Transverse colon (tissue), 4 donors: Measurements from ENCODE around the gene MUC5B. TPM values are rescaled to one million over a fixed set of nuclear protein-coding genes. Genes with fewer than 3 reads are reported as not detected.

Source experiments
- DNase-seq: peaks from one replicate; pipeline ENCODE4 v3.0.0-alpha.2; 2019
- H3K27ac ChIP-seq, 4 donors: fragments of 200-600 bp; sonication (generic); 2 replicates each; pipeline ENCODE4 v1.5.1; 2016 to 2018; ENCODE audit warnings: inconsistent platforms in 4 of 4
- H3K27me3 ChIP-seq: fragments of 200-600 bp; sonication (generic); 2 replicates; pipeline ENCODE4 v1.5.1; 2017; ENCODE audit warnings: inconsistent platforms
- H3K36me3 ChIP-seq, 4 donors: fragments of 200-600 bp; sonication (generic); 2 replicates each; pipeline ENCODE4 v1.5.1; 2017 to 2019; ENCODE audit warnings: inconsistent platforms in 4 of 4
- H3K4me1 ChIP-seq, 4 donors: fragments of 200-600 bp; sonication (generic); 2 replicates each; pipeline ENCODE4 v1.5.1; 2017 to 2020; ENCODE audit warnings: inconsistent platforms in 4 of 4
- H3K4me3 ChIP-seq, 4 donors: fragments of 200-600 bp; sonication (generic); 1 replicate in 1 of 4; 2 replicates in 3 of 4; pipeline versions ENCODE4 v1.5.1 to v1.6.1; 2017 to 2019; ENCODE audit warnings: inconsistent platforms in 4 of 4
- H3K9me3 ChIP-seq, 2 donors: fragments of 200-600 bp; sonication (generic); 2 replicates each; pipeline ENCODE4 v1.5.1; 2017 to 2019; ENCODE audit warnings: inconsistent platforms in 2 of 2
- CTCF ChIP-seq, 5 experiments: fragments of 200-600 bp in 3 of 5; fragments of 450-650 bp in 2 of 5; sonication (generic) in 3 of 5; IDR thresholded peaks; 1 replicate in 2 of 5; 2 replicates in 3 of 5; pipeline ENCODE4 v1.5.1; 2016 to 2017; ENCODE audit warnings: antibody characterized with exemption in 5 of 5, inconsistent platforms in 3 of 5, mild to moderate bottlenecking in 2 of 5, moderate library complexity in 1 of 5
- EP300 ChIP-seq: sonication (generic); formaldehyde crosslinking; IDR thresholded peaks from one replicate; pipeline ENCODE4 v1.6.1; 2017; ENCODE audit warnings: antibody characterized with exemption, low read depth
- POLR2A ChIP-seq: fragments of 450-650 bp; IDR thresholded peaks from one replicate; pipeline ENCODE4 v1.6.1; 2016; ENCODE audit warnings: antibody characterized with exemption, mild to moderate bottlenecking, moderate library complexity
- POLR2AphosphoS5 ChIP-seq, 3 donors: sonication (generic); formaldehyde crosslinking; IDR thresholded peaks; one replicate each; pipeline ENCODE4 v1.6.1; 2016; ENCODE audit warnings: antibody characterized with exemption in 3 of 3
- WGBS, 2 donors: methylation state at CpG; one replicate each; pipeline ENCODE4 v1.1.5; 2018; ENCODE audit warnings: low coverage in 1 of 2; 5-methylcytosine and 5-hydroxymethylcytosine counted together
- in situ Hi-C, 4 donors: fragments of 200-750 bp; cut with MboI; loops; one replicate each; pipeline versions ENCODE4 v1.15.0 to v1.15.1; 2017; ENCODE audit warnings: low sequenced_read_pairs in 3 of 4, low pct_ligation_motif_present in 1 of 4, low pct_unique_long_range_greater_than_20kb in 1 of 4
- intact Hi-C: fragments of 100-400 bp; cut with DNase I; formaldehyde crosslinking; loops from one replicate; pipeline ENCODE4 v1.15.1; 2023; ENCODE audit warnings: low total_unique reads
- total RNA-seq, 4 donors: library from RNA; depleted of rRNA; stranded (reverse); fragments of >200 nt; gene quantifications; one replicate each; pipeline ENCODE4 v1.1.0, GENCODE V29; 2016

MUC5B gene
- total RNA-seq, 4 donors from 2014 or later, result 58.0 to 825 (median 85.6) TPM

DNA sequence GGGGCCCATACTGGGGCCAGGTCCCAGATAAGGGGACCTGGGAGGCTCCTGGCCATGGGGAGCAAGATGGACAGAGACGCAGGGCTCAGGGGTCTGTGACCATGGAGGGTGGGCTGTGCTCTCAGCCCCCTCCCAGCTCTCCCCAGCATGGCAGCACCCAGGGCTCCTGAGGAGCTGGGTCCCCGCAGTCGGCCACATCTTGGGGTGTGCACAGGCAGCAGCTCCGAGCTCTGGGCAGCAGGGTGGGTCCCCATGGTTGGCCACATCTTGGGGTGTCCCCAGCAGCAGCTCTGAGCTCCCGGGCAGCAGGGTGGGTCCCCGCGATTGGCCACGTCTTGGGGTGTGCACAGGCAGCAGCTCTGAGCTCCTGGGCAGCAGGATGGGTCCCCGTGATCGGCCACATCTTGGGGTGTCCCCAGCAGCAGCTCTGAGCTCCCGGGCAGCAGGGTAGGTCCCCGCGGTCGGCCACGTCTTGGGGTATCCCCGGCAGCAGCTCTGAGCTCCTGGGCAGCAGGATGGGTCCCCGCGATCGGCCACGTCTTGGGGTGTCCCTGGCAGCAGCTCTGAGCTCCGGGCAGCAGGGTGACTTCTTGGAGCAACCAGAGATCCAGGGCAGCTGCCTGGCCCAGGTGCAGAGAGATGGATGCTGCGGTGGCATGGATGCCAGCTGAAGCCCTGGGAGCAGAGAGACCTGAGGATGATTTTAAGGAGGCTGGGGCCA, 18.3 kb upstream of the MUC5B start:
- H3K27ac ChIP-seq, result no peak overlapping the region
- peaks cover 16% of the 10 kb centered on the region for H3K27me3 ChIP-seq
- 88% methylated on average over 21 of the region's 22 CpGs; no CpG with 5 or more reads in 1 of the 2 donors for WGBS, 2 donors
- TF ChIP-seq POLR2AphosphoS5 (IDR thresholded peaks at IDR 0.05), result no peak
- no peak for TF ChIP-seq EP300
- TF ChIP-seq CTCF (IDR thresholded peaks at IDR 0.05), result no peak
- TF ChIP-seq POLR2A, result no peak
- H3K36me3 ChIP-seq, result no peaks in the 10 kb centered on the region
- no peak for DNase-seq
- intact Hi-C loops, result loop anchor here (5.0 kb wide), 2 partner anchors 313 to 373 kb away; no protein-coding TSS in a partner anchor
- H3K4me1 ChIP-seq, result peaks cover 10 to 23% (median 17%) of the 10 kb centered on the region in 4 donors
- no peaks in the 10 kb centered on the region for H3K9me3 ChIP-seq
- in situ Hi-C loops, result loop anchor here in 2 of 4 donors (25.0 kb wide), 1 partner anchor 308 kb away; no protein-coding TSS in a partner anchor
- no peak overlapping the region for H3K4me3 ChIP-seq

- TF ChIP-seq EP300 (no peak), POLR2AphosphoS5 (IDR thresholded peaks at IDR 0.05) (no peak), CTCF (IDR thresholded peaks at IDR 0.05) (no peak), POLR2A (no peak)
Measured at GRCh38 chr11:1205121-1205986, 17.5 kb upstream of the MUC5B start.

DNA sequence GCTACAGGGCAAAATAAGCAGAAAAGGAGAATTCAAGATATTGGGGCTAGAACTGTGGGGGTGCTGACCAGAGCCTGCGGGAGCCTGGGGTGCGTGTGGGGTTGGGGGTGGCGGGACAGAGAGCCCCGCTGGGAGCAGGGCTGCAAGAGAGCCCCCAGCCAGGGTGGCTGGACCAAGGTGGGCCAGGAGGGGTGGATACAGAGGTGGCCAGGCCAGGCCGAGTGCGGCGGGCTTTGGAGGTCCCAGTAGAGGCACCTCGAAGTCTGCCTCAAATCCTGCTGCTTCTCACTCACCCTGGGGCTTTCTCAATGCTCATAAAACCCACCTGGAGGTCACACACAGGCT, 16.9 kb upstream of the MUC5B start:
- Histone ChIP-seq H3K27me3 (peaks cover 2% of the 10 kb centered on the region), H3K36me3 (no peaks in the 10 kb centered on the region), H3K27ac (no peak overlapping the region), H3K9me3 (peaks cover 0 to 4% of the 10 kb centered on the region in 2 donors), H3K4me1 (peaks cover 9 to 15% (median 10%) of the 10 kb centered on the region in 4 donors), H3K4me3 (no peak overlapping the region)
- intact Hi-C loops (no loop called here), in situ Hi-C loops (loop anchor here in 2 of 4 donors (25.0 kb wide), 1 partner anchor 306 kb away; no protein-coding TSS in a partner anchor)
- 87% methylated on average over 8 of the region's 8 CpGs; no CpG with 5 or more reads in 1 of the 2 donors for WGBS, 2 donors
- TF ChIP-seq EP300, result no peak
- no peak for TF ChIP-seq CTCF (IDR thresholded peaks at IDR 0.05)
- no peak for TF ChIP-seq POLR2AphosphoS5 (IDR thresholded peaks at IDR 0.05)
- TF ChIP-seq POLR2A, result no peak
- no peak for DNase-seq

More at GRCh38 chr11:1205121-1205986, 17.5 kb upstream of the MUC5B start:
- Histone ChIP-seq H3K27me3 (peaks cover 8% of the 10 kb centered on the region), H3K36me3 (no peaks in the 10 kb centered on the region), H3K4me1 (peaks cover 9 to 15% (median 10%) of the 10 kb centered on the region in 4 donors), H3K9me3 (no peaks in the 10 kb centered on the region), H3K4me3 (no peak overlapping the region), H3K27ac (no peak overlapping the region)
- in situ Hi-C loops (loop anchor here in 2 of 4 donors (25.0 kb wide), 1 partner anchor 307 kb away; no protein-coding TSS in a partner anchor), intact Hi-C loops (no loop called here)
- 72% methylated on average over 29 of the region's 35 CpGs; no CpG with 5 or more reads in 1 of the 2 donors for WGBS, 2 donors
- peak; percentile 10 for DNase-seq
